GM12801 (cell line): ENCODE results near the gene ITGAL.

Experiments used
- TF ChIP-seq, protein P1 (sequence below): IDR thresholded peaks from one replicate; pipeline ENCODE4 v1.5.1; 2011; ENCODE audit warnings: control low read depth; ENCODE audit not compliant: insufficient read length; ENCODE audit errors: extremely low read depth

The ITGAL gene

DNA sequence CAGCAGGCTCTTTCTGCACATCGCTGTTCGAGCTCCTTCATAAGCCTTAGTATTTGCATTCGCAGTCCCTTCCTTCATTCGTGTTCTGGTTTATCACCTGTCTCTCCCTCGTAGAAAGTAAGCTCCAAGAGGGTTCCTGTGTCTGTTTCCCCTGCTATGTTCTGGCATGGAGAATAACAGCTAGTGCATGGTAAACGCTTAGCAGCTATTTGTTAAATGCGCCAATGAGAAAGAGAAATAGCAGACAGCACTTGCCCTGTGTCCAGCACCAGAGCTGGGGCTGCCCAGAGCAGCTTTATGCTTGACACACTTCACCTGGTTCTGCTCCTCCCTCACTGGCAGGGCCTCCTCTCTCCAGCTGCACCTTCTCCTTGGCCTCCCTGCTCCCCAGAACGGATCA lies 93.4 kb downstream of the ITGAL start:
- TF ChIP-seq, protein P1, sequence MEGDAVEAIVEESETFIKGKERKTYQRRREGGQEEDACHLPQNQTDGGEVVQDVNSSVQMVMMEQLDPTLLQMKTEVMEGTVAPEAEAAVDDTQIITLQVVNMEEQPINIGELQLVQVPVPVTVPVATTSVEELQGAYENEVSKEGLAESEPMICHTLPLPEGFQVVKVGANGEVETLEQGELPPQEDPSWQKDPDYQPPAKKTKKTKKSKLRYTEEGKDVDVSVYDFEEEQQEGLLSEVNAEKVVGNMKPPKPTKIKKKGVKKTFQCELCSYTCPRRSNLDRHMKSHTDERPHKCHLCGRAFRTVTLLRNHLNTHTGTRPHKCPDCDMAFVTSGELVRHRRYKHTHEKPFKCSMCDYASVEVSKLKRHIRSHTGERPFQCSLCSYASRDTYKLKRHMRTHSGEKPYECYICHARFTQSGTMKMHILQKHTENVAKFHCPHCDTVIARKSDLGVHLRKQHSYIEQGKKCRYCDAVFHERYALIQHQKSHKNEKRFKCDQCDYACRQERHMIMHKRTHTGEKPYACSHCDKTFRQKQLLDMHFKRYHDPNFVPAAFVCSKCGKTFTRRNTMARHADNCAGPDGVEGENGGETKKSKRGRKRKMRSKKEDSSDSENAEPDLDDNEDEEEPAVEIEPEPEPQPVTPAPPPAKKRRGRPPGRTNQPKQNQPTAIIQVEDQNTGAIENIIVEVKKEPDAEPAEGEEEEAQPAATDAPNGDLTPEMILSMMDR: no peak

DNA sequence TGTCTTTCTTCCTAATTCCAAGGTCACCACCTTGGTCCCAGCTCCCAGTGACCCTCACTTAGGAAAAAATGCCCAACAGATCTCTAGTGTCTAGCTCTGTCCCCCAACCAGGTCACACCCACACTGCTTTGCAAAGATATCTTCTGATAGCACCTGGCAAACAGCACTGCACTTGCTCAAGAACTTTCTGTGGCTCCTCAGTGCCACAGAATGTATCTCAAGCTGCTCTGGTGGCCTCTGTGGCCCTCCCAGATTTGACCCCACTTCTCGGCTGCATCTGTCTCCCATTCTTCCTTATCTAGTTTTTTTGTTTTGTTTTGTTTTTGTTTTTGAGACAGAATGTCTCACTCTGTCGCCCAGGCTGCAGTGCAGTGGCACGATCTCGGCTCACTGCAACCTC lies 94.0 kb downstream of the ITGAL start:
- TF ChIP-seq, protein P1: no peak

DNA sequence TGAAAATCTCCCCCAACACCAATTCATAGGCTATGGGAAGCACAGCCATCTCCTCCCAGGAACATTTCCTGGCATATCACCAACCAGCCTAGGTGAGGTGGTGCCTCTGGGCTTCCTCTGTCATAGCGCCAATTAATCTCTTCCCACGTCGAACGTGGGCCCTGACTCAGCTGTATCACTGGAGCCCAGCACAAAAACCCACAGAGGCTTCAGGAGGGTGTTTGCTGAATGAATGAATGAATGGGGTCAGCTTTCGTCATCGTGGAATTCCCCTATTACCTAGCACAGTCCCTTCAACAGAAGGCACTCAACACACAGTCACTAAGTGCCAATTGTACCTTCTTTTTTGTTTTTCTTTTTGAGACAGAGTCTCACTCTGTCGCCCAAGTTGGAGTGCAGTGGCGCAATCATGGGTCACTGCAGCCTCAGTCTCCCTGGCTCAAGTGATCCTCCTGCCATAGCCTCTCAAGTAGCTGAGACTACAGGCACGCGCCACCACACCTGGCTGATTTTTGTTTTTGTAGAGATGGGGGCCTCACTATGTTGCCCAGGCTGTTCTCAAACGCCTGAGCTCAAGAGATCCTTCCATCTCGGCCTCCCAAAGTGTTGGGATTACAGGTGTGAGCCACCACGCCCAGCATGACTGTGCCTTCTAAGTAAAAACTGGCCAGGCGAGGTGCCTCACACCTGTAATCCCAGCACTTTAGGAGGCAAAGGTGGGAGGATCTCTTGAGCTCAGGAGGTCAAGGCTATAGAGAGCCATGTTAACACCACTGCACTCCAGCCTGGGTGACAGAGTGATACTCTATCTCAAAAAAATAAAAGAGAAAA lies 94.8 kb downstream of the ITGAL start:
- TF ChIP-seq, protein P1: no peak

DNA sequence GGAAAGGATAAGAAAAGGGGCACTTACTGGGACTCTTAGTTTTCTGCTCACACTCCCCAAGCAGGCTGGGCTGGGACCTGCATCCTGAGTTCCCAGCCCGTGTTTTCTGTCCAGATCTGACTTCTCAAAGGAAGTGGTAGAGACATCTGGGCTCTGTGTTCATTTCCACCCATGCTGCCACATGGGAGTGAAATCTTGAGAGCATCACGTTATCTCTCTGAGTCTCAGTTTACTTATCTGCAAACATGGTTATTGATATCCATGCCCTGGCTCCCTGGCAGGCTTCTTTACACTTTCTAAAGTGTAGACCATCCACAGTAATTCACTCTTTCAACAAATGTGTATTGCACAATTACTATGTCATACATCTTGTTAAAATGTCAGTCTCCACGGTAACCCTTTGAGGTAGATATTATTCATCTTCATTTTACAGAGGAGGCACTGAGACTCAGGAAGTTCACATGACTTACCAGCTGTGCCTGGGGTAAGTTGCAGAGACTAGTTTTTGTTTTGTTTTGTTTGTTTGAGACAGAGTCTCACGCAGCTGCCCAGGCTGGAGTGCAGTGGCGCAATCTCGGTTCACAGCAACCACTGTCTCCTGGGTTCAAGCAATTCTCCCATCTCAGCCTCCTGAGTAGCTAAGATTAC lies 95.6 kb downstream of the ITGAL start:
- TF ChIP-seq, protein P1: no peak

DNA sequence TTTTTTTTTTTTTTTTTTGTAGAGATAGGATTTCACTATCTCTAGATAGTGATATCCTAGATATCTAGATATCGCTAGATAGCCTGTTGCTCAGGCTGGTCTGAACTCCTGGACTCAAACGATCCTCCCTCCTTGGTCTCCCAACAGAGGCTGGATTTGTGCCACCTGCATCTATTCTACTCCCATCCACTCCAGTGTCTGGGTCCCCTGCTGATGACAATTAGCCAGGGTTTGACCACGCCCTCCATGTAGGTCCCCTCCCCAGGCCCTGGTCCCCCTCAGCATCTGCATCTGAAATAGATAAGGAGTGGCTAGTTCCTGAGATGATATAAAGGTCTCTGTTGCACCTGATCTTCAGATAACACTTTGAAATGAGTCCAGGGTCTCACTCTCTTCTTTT lies 96.7 kb downstream of the ITGAL start:
- TF ChIP-seq, protein P1: no peak

DNA sequence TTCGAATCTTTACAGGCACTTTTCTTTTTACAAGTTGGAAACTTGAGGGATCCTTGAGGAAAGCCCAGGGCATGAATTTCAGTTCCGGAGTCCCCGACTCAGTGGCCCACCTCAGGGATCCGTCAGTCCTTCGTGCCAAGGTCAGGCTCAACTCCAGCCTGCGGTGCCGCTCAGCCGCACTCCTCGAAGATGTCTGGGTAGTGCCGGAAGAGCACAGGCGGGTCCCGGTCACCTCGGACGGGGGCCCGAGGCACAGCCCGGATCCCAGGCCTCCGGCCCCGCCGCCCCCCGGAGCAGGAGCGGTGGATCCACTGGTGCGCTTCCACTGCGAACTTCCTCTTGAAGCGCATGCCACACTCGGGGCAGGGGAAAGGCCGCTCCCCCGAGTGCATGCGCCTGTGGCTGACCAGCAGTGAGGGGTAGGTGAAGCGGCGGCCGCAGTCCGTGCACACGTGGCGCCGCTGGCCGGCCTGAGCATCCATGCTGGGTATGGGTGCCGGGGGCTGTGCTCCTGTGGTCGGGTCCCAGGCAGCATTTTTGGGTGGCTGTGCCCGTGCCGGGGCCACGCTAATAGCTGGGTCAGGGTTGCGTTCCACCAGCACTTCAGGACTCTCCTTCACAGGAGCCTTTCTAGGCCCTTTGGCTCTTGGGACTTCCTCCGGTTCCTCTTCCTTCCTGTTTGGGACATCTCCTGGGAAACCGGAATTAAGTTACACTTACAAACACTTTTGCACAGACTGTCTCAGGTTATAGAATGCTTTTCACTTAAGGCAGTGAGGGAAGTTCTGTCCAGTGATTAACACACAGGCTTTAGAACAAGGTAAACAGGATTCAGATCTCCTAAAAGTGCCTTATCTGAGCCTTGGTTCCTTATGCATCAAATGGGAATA lies 97.4 kb downstream of the ITGAL start:
- TF ChIP-seq, protein P1: no peak
